Epithelial cell of esophagus (primary cell): ENCODE data around the gene PARVB.

Experiments used
- DNase-seq: peaks from one replicate; pipeline ENCODE4 v3.0.0; 2010; ENCODE audit warnings: low read depth
- H3K4me3 ChIP-seq: 2 replicates; pipeline ENCODE4 v1.5.1; 2011; ENCODE audit warnings: mild to moderate bottlenecking, low read length, control low read depth
- TF ChIP-seq, protein P1 (sequence below): IDR thresholded peaks from 2 replicates; pipeline ENCODE4 v1.5.1; 2011; ENCODE audit warnings: low read depth, mild to moderate bottlenecking, low read length, control low read depth, inconsistent platforms; ENCODE audit not compliant: insufficient read depth; ENCODE audit errors: missing control alignments

The PARVB gene

DNA sequence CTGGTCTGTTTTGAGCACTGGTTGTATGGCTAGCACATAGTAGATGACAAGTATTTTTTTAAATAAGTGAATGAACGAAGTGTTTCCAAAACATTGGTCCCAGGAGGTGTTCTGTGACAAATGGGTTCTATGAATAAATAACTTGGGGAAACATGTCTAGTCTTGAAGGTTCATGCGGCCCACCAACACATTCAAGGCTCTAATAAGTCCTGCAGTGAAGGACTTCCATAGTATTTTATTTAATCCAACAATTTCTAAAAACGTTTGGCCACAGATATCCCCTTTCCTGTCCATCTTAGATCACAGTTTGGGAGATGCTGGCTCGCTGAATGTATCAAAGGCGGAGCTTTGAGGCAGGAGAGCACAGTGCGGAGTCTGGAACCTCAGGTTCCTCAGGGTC, 179.1 kb downstream of the PARVB start:
- TF ChIP-seq, protein P1, sequence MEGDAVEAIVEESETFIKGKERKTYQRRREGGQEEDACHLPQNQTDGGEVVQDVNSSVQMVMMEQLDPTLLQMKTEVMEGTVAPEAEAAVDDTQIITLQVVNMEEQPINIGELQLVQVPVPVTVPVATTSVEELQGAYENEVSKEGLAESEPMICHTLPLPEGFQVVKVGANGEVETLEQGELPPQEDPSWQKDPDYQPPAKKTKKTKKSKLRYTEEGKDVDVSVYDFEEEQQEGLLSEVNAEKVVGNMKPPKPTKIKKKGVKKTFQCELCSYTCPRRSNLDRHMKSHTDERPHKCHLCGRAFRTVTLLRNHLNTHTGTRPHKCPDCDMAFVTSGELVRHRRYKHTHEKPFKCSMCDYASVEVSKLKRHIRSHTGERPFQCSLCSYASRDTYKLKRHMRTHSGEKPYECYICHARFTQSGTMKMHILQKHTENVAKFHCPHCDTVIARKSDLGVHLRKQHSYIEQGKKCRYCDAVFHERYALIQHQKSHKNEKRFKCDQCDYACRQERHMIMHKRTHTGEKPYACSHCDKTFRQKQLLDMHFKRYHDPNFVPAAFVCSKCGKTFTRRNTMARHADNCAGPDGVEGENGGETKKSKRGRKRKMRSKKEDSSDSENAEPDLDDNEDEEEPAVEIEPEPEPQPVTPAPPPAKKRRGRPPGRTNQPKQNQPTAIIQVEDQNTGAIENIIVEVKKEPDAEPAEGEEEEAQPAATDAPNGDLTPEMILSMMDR: no peak
- no peak overlapping the region for H3K4me3 ChIP-seq
- no peak for DNase-seq

DNA sequence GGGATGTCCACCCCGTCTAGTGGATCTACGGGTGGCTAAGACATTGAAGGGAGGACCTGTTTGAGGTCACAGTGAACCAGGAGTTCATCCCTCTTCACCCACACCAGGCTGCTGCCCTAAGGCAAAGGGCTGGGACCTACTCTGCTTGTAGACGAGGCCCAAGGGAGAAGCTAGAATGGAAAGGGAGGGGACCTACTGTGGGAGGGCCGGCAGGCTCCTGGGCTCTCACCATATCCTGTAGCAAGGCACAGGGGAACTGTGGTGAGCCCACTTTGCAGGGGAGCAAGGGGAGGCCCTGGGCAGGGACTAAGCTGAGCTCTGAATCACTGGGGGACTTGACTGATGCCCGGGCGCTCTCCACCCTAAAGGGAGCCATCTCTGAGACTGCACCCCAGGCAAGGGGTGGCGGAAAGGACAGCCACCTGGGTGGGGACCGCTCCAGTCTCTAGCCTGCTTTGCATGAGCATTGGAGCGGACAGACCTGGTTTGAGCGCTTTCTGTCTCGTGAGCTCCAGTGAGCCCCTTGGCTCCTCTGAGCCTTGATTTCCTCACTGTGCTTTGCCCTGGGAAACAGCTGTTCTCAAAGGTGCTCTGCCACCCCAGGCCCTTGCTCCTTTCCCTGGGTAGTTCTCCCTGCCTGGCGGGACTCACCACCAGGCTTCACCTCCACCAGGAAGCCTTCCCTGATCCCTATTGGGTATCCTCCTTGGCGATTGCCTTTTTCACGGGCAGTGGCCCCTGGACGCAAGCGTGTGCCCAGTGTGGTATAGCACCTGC, 180.8 kb downstream of the PARVB start:
- H3K4me3 ChIP-seq: no peak overlapping the region
- TF ChIP-seq, protein P1: no peak
- DNase-seq: no peak

DNA sequence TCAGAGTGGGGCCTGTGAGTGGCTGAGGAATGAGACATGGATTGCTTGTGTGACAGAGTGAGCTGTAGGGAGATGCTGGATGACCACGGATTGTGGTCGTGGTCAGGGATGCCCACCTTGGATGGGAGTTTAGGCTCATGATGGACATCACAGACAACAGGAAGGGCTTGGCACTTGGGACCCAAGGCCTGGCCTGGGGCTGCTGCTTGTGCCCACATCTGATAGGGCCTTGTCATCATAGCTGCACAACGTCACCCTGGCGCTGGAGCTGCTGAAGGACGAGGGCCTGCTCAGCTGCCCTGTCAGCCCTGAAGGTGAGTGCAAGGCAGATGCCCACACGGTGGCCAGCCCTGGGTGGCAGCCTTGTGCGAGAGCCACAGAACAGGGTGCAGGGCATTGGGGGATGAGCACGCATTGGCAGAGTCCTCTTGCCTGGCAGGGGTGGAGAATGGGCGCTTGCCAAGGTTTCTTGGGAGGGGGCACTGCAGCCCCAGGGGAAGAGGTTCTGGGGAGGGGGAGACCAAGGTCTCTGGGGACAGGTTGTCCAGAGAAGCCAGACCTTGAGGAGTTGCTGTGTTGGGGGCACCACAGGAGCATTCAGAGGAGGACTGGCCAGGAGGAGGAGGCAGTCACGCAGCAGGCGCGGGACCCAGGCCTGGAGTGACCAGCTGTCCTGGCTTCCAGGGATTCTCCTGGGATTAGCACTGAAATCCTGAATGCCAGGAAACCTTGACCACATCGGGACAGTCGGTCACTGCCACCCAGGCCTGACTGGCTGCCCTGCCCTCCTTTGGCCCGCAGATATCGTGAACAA, 181.6 kb downstream of the PARVB start:
- DNase-seq: no peak
- no peak overlapping the region for H3K4me3 ChIP-seq
- TF ChIP-seq, protein P1: no peak

DNA sequence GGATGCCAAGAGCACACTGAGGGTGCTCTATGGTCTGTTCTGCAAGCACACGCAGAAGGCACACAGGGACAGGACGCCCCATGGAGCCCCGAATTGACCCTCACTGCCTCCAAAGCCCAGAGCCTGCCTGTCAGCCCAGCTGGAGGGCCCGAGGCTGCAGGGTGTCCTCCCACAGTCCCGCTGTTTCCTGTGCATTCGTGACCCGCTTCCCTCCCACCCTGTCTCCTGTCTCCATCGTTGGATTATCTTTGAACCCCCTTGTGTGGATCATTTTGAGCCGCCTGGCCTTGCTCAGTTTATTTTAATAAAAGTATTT, 182.2 kb downstream of the PARVB start:
- H3K4me3 ChIP-seq: no peak overlapping the region
- TF ChIP-seq, protein P1: no peak
- no peak for DNase-seq

DNA sequence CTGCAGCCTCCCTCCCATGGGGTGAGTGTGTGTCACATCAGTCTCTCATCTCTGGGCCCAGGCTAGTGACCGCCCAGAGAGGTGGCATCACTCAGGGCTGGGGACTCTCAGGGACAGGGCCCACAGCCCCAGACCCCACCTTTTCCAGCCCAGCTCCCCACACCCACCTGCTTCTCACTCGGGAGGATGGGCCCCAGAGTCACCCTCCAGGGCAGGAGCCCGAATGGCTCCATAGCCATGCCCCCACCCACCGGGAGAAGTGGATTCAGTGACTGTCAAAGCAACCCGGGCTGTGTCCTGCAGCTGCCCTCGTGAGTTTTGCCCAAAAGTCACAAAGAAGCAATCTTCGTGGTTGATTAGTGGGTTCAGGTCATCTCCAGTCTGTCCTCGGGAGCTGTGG, 182.6 kb downstream of the PARVB start:
- no peak for DNase-seq
- no peak overlapping the region for H3K4me3 ChIP-seq
- TF ChIP-seq, protein P1: no peak

DNA sequence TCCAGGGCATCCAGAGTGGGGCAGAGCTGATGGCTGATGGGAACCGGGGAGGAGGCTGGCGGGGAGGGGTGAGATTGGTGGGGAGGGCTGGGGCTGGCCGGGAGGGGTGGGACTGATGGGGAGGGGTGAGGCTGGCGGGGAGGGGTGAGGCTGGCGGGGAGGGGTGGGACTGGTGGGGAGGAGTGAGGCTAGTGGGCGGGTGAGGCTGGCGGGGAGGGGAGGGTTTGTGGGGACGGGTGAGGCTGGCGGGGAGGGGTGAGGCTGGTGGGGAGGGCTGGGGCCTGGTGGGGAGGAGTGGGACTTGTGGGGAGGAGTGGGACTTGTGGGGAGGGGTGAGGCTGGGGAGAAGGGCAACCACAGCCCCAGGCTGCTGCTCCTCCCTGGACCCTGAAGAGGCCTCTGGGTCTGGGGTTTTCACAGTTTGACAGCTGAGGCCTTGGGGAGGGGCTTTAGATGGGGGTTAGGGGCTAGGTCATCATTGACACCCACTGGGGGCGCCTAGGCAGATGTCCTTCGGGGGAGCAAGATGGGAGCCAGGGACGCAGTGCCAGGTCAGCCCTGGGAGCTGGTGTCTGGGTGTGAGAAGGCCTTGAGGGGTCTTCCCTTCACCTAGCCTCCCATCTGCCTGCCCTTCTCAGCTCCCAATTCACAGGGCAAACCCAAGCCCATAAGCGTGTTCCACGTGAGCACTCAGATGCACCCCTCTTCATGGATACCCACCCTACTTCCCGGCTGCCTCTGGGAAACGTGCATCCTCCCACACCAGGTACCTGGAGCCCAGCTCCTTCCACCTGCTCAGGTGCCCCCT, 183.3 kb downstream of the PARVB start:
- TF ChIP-seq, protein P1: no peak
- H3K4me3 ChIP-seq: no peak overlapping the region
- no peak for DNase-seq
